Activated CD4-positive, alpha-beta T cell treated with anti-CD3 and anti-CD28 coated beads, Interleukin-2, amount 50 U/mL, for 4 hours (primary cell): Measurements from ENCODE around the gene OXCT2.

Experiments used
- DNase-seq, 2 experiments: peaks; one replicate each; pipeline ENCODE4 v3.0.0-alpha.2; 2020

The OXCT2 gene

GRCh38 chr1:39762550-39763540 is 8.3 kb downstream of the OXCT2 start:
- no peak for DNase-seq

DNA sequence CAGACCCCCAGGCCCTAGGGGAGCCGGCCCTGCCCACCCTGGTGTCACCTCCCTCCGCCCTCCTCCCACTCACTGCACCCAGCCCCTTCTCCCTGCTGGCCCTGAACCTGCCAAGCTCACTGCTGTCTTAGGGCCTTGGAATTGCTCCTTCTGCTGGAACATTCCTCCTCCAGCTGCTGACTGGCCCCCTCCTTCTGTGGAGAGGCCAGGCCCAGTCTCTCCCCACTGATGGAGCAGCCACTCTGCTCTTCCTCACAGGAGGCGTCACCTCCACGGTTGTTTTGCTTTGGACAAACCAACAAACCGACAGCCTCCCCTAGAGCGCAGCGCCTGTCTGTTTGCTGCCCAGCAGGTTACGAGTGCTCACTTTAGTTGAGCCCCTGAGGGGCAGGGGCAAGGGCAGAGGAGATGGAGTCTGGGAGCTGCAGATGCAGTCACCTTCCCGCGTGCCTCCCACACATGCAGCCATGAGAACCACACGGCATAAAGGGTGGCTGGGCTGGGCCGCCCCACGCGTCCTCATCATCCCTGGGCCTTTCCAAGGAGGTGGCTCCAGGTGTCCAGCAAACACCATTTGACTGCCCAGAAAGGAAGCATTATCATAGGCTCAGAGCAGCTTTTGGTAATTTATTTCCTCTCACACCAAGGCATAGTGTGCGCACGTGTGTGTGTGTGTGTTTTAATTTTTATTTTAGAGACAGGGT is 9.4 kb downstream of the OXCT2 start:
- DNase-seq = no peak

- DNase-seq = no peak
Measured at GRCh38 chr1:39761016-39761415, 10.1 kb downstream of the OXCT2 start.

GRCh38 chr1:39760074-39761008 is 10.8 kb downstream of the OXCT2 start:
- DNase-seq = no peak

DNA sequence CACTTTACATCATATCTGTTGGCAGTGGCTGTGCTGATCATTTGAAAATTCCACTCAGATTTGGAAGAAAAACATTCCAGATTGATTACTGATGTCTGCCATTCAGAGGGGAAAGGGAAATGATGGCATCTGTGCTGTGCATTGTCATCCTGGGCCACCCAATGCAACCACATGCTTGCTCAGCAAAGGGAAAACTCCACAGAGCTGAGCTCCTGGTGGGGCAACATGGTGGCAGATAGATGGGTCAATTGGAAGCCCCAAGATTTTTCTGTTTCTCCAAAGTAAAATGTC is 11.8 kb downstream of the OXCT2 start:
- no peak for DNase-seq

- no peak for DNase-seq
Measured at GRCh38 chr1:39758556-39759435, 12.4 kb downstream of the OXCT2 start.

- DNase-seq = no peak
Measured at GRCh38 chr1:39757501-39757900, 13.6 kb downstream of the OXCT2 start.

DNA sequence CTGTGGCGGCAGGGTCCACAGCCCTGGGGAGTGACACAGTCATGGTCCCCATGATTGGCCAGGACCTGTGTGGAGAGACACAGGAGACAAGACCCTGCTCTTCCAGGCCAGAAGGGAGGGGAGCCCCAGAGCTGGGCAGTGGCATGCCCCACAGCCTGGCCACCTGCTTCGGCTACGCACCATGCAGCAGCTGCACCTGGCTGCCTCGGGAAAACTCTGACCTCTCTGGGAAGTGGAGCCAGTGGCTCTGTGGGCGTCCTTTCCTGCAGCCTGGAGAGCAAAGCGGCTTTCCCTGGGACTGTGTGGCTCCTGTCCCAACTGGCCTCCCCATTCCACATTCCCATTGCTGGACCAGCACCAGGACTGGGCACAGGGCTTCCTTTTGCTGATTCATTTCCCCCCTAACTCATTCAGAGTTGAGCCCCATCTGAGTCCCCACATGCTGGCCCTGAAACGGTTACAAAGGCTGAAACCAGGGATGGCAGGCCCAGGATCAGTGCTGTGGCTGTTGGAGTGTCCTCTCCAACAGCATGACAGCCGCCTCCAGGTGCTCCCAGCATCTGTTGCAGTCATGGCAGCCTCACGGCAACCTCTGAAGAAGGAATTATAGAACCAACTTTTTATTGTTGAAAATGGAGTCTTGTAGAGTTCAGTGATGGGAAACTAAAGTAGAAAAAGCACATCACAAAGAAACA is 15.0 kb downstream of the OXCT2 start:
- no peak for DNase-seq

DNA sequence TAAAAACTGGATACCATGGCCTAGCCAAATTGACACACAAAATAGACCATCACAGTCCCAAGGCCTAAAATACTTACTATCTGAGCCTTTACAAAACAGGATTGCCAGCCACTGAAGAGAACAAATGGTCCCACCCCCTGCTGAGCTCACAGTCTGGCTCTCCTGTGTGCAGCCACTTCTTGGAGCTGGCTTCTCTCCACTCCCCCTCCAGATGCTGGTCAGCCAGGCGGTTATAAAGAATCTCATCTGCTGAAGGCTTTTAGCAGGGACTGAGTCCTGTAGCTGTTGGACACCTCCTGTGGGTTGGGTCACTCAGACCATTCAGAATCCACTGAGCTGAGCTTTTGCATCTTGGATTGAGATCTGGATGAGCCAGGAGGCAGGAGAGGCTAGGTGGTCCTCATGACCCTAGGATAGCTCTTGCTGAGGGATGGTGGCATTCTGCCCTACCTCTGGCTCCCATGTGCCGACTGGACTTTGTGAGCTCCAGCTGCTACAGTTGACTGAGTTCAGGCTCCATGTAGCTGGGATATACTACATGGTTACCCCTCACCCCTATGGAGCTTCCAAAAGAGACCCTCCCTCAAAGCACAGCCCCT is 16.1 kb downstream of the OXCT2 start:
- DNase-seq = no peak

DNA sequence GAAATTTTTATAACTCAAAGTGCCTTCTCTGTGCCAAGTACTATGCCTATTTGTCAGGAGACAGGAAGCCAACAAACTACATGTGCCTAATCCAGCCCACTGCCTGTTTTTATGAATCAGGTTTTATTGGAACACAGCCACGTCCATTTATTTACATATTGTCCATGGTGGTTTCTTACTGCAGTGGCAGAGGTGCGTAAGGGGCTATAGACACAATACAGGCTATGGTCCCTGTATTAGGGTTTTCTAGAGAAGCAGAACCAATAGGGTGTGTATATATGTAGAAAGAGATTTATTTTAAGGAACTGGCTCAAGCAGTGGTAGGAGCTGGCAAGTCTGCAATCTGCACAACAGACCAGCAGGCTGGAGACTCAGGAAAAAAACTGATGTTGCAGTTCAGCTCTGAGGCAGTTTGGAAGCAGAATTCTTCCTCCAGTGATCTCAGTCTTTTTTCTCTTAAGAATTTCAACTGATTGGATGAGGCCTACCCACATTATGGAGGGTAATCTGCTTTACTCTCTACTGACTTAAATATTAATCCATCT is 17.1 kb downstream of the OXCT2 start:
- no peak for DNase-seq

DNA sequence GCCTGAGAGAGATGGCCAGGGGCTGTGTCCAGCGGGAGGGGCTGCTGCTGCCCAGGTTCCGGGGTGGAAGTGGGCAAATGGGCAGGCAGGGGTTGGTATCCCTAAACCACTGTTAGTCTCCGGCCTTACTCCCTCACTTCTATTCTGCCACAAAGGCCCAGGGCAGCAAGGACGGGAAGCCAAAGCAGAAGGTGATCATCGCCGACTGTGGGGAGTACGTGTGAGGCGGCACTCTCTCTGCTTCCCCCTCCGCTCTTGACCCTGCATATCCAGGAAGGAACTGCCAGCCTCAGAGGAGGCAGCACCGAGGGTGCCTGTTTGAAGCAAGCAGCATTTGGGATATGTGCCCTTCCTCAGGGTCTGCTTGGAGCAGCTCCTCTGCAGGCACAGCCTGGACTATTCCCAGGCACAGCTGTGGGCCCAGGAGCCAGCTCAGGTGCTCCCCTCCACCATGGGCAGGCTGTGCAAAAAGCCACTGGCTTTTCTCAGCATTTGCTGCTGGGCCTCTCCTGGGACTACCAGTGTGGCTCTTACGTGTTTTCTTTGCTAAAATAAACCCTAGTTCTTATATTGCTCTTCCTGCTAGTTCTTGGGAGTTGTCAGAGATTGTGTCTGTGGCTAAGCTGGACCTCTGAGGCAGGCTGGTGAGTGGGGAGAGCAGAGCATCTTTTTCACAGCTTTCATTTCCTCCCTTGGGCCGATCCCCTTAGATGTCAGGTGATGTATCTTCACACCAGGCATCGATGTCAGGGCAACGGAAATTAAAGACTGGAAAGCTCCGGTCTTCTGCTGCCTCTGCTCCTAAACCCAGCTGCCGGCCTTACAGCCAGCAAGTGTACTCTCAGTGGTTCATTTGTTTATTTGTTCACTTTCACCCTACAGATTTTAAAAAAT is 17.8 kb downstream of the OXCT2 start:
- no peak for DNase-seq

DNA sequence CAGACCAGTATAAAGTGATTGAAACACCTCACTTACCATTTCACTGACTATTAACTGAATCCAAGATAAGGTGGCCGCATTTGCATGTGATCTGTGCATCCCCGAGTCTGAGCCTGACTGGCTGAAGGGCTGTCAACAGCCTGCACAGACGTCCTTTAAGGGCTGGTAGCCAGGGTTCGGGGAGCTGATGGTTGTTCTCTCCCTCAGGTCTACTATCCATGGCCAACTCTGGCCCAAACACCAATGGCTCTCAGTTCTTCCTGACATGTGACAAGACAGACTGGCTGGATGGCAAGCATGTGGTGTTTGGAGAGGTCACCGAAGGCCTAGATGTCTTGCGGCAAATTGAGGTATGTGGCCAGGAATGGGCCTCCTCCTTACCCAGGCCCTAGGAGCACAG is 18.4 kb downstream of the OXCT2 start:
- no peak for DNase-seq

- no peak for DNase-seq
Measured at GRCh38 chr1:39751595-39751994, 19.6 kb downstream of the OXCT2 start.

DNA sequence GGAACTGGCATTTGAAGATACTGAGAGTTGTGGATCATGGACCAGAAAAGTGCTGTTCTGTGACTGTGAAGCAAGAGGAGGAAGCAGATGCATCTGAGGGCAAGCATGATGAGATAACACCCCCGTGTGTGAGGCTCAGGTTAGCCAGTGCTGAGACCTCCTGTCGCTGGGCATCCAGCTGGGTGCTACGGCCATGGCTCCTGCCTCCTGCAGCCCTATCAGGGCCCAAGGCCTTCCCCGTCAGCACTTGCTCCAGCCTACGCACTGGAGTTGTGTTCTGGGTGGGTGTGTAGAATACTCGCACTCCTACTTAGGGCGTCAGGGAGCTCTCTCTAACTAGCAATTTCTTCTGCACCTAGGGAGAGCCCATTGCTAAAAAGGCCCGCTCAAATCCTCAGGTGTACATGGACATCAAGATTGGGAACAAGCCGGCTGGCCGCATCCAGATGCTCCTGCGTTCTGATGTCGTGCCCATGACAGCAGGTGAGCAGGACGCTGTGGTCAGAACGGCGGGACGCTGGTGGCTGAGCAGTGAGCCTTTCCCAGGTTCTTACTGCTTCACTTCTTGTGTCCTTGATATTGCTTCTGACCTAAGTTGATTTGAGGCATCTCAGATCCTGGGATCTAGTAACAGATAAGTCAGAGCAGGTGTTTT is 26.0 kb downstream of the OXCT2 start:
- no peak for DNase-seq

GRCh38 chr1:39738622-39739366 is 32.4 kb downstream of the OXCT2 start, which contains the start of gene PPIE:
Gene PPIE (plus strand): TSS chr1:39738882. CDS start chr1:39738901, 19 bp downstream.
- DNase-seq = peak; percentile 97

GRCh38 chr1:39737546-39738169 is 33.5 kb downstream of the OXCT2 start:
- no peak for DNase-seq

GRCh38 chr1:39735731-39736130 is 35.4 kb downstream of the OXCT2 start:
- no peak for DNase-seq

DNA sequence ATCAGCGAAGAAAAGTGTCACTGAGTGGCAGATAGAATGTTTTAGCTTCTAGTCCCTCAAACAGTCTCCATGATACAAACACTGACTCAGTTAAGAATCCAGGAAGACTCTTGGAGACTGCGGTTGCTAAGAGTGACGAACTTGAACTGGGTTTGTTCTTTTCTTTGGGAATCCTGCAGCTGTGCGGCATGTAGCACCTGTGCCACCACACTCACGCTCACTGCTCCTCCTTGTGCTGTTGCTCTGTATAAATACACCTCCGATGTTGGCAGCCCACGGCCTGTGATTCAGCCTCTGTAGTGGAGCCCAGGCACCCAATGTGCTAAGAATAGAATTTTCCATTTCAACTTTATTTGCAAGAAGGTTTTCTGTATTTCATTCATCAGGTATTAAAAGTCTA is 38.0 kb downstream of the OXCT2 start:
- no peak for DNase-seq
